K562 (cell line): Measurements from ENCODE around the gene VPS35L. TPM values are rescaled to one million over a fixed set of nuclear protein-coding genes. Genes with fewer than 3 reads are reported as not detected.

Source experiments
- ATAC-seq: fragments of 200-7000 bp; cut with Tn5 transposase; 3 replicates; pipeline ENCODE4 v1.9.1; 2020; ENCODE audit warnings: moderate library complexity
- BruUV-seq: library from RNA; stranded (reverse); fragments of 400-500 nt; replicated peaks from 2 replicates; lab custom pipeline; 2021; lab: Mats Ljungman, UMichigan
- CTCF ChIA-PET: fragments of 300-600 bp; formaldehyde crosslinking; extraction: SDS; loops from one replicate; lab custom pipeline; 2021; ENCODE audit warnings: low intra/inter-chr PET ratio; lab: Yijun Ruan, JAX
- POLR2A ChIA-PET: fragments of 300-600, 350-650 bp; sonication (Branson Sonifier 250); formaldehyde crosslinking; extraction: SDS; loops from one replicate; lab custom pipeline; 2021; ENCODE audit warnings: antibody characterized with exemption, inconsistent platforms; lab: Yijun Ruan, JAX
- DNase-seq, 4 experiments: peaks; one replicate each; pipeline versions ENCODE4 v3.0.0 to v3.0.0-alpha.2; 2011 to 2018; ENCODE audit warnings: low spot score in 3 of 4, mixed read lengths in 3 of 4; ENCODE audit errors: extremely low read depth in 1 of 4
- FAIRE-seq: peaks from 2 replicates; lab custom pipeline; 2011; peaks lifted over from hg19 to GRCh38; lab: Jason Lieb, UNC
- H2AFZ ChIP-seq: 2 replicates; pipeline ENCODE4 v1.6.0; 2011; ENCODE audit warnings: low read depth, low read length, control low read depth, inconsistent platforms
- H3K27ac ChIP-seq: fragments of 200-600 bp; 3 replicates; pipeline ENCODE4 v1.8.0; 2011; ENCODE audit warnings: low read depth, mild to moderate bottlenecking, control low read depth, inconsistent platforms, low read length, moderate library complexity, mixed read lengths; ENCODE audit errors: extremely low read depth
- H3K27me3 ChIP-seq, 2 experiments: fragments of 300-600 bp in 1 of 2; 2 replicates in 1 of 2; 3 replicates in 1 of 2; pipeline versions ENCODE4 v1.6.0 to v1.8.0; 2011; ENCODE audit warnings: inconsistent platforms in 2 of 2, low read length in 2 of 2, mild to moderate bottlenecking in 1 of 2, mixed read lengths in 1 of 2, moderate library complexity in 1 of 2; ENCODE audit not compliant: control insufficient read depth in 2 of 2, insufficient read depth in 2 of 2
- H3K36me3 ChIP-seq: fragments of 300-600 bp; 3 replicates; pipeline ENCODE4 v1.8.0; 2011; ENCODE audit warnings: mild to moderate bottlenecking, low read length, inconsistent platforms; ENCODE audit not compliant: control insufficient read depth, insufficient read depth
- H3K4me1 ChIP-seq, 2 experiments: fragments of 200-600 bp in 1 of 2; replicated peaks in 1 of 2; 2 replicates in 1 of 2; 3 replicates in 1 of 2; pipeline versions ENCODE4 v1.5.1 to v1.8.0; 2011; ENCODE audit warnings: inconsistent platforms in 2 of 2, low read length in 2 of 2, mild to moderate bottlenecking in 1 of 2, mixed read lengths in 1 of 2, moderate library complexity in 1 of 2; ENCODE audit not compliant: control insufficient read depth in 2 of 2, insufficient read depth in 2 of 2
- H3K4me2 ChIP-seq: 2 replicates; pipeline ENCODE4 v1.6.1; 2011; ENCODE audit warnings: low read length, control low read depth, inconsistent platforms, mixed read lengths; ENCODE audit not compliant: insufficient read depth
- H3K4me3 ChIP-seq: fragments of 200-600 bp; sonication (generic), shearing (Covaris generic); 2 replicates; pipeline ENCODE4 v1.5.1; 2016; ENCODE audit warnings: control low read depth, inconsistent platforms
- H3K79me2 ChIP-seq: fragments of 200-600 bp; 3 replicates; pipeline ENCODE4 v1.8.0; 2011; ENCODE audit warnings: low read length, inconsistent platforms; ENCODE audit not compliant: control insufficient read depth, insufficient read depth
- H3K9ac ChIP-seq, 2 experiments: 2 replicates each; pipeline versions ENCODE4 v1.6.0 to v1.6.1; 2011; ENCODE audit warnings: low read depth in 2 of 2, low read length in 2 of 2, control low read depth in 1 of 2, inconsistent platforms in 1 of 2, mild to moderate bottlenecking in 1 of 2, mixed read lengths in 1 of 2; ENCODE audit not compliant: insufficient read depth in 1 of 2
- H3K9me1 ChIP-seq: one replicate; pipeline ENCODE4 v1.6.0; 2011; ENCODE audit warnings: inconsistent platforms, mild to moderate bottlenecking, low read length, moderate library complexity; ENCODE audit not compliant: control insufficient read depth, insufficient read depth
- H3K9me3 ChIP-seq: replicated peaks from 2 replicates; pipeline ENCODE4 v1.5.1; 2011; ENCODE audit warnings: low read depth, low read length, inconsistent platforms; ENCODE audit not compliant: control insufficient read depth, insufficient read depth
- H4K20me1 ChIP-seq: replicated peaks from 2 replicates; pipeline ENCODE4 v1.6.1; 2011; ENCODE audit warnings: low read length, inconsistent platforms, mixed read lengths; ENCODE audit not compliant: control insufficient read depth, insufficient read depth
- CLOCK ChIP-seq: fragments of 250-450 bp; sonication (Bioruptor Pico); IDR thresholded peaks from 2 replicates; pipeline ENCODE4 v1.4.0; 2020; ENCODE audit warnings: mild to moderate bottlenecking, moderate library complexity, borderline replicate concordance
- CREBBP ChIP-seq: IDR thresholded peaks from one replicate; pipeline ENCODE4 v1.6.1; 2012; ENCODE audit warnings: low read depth, mild to moderate bottlenecking, control low read depth, inconsistent platforms, low read length
- JUNB ChIP-seq: fragments of 450-650 bp; formaldehyde crosslinking; conservative IDR thresholded peaks from 2 replicates; pipeline ENCODE4 v1.4.0; 2020; ENCODE audit warnings: mild to moderate bottlenecking
- MXI1 ChIP-seq: IDR thresholded peaks from 2 replicates; pipeline ENCODE4 v1.6.1; 2011; ENCODE audit warnings: low read depth, mild to moderate bottlenecking, improper control_type of control experiment, low read length
- NEUROD1 ChIP-seq: fragments of 150-350 bp; IDR thresholded peaks from 2 replicates; pipeline ENCODE4 v1.6.1; 2014; ENCODE audit warnings: borderline replicate concordance, low read length, low read depth; ENCODE audit not compliant: partially characterized antibody
- NFE2L1 ChIP-seq: fragments of 450-650 bp; IDR thresholded peaks from 2 replicates; pipeline ENCODE4 v1.6.1; 2016; ENCODE audit warnings: missing genetic modification characterization, low read depth, mild to moderate bottlenecking, missing compliant biosample characterization, moderate library complexity, borderline replicate concordance
- RCOR1 ChIP-seq, 2 experiments: IDR thresholded peaks; 2 replicates each; pipeline ENCODE4 v1.6.1; 2012; ENCODE audit warnings: low read depth in 2 of 2, low read length in 2 of 2, borderline replicate concordance in 1 of 2, improper control_type of control experiment in 1 of 2
- RNF219 ChIP-seq: fragments of 250-450 bp; sonication (Bioruptor Pico); IDR thresholded peaks from 2 replicates; pipeline ENCODE4 v1.5.0; 2022; ENCODE audit warnings: mild to moderate bottlenecking
- SAP30 ChIP-seq: fragments of 200-600 bp; sonication (generic); IDR thresholded peaks from 2 replicates; pipeline ENCODE4 v1.6.1; 2012; ENCODE audit warnings: borderline replicate concordance, low read depth, mild to moderate bottlenecking, moderate library complexity, low read length, control low read depth, inconsistent platforms; ENCODE audit not compliant: insufficient read depth, poor library complexity, severe bottlenecking
- UBTF ChIP-seq, 2 experiments: IDR thresholded peaks; 2 replicates each; pipeline ENCODE4 v1.6.1; 2012; ENCODE audit warnings: improper control_type of control experiment in 2 of 2, low read depth in 2 of 2, low read length in 2 of 2, borderline replicate concordance in 1 of 2
- ZNF124 ChIP-seq: sonication (generic); formaldehyde crosslinking; IDR thresholded peaks from 2 replicates; pipeline ENCODE4 v1.8.1; 2022; ENCODE audit warnings: missing genetic modification reagents
- ZNF639 ChIP-seq, 2 experiments: fragments of 200-800 bp in 1 of 2; sonication (Bioruptor generic) in 1 of 2; sonication (generic) in 1 of 2; formaldehyde crosslinking in 1 of 2; IDR thresholded peaks in 1 of 2; conservative IDR thresholded peaks in 1 of 2; 2 replicates each; pipeline versions ENCODE4 v1.5.0 to v1.6.1; 2016 to 2020; ENCODE audit warnings: missing compliant biosample characterization in 1 of 2, missing genetic modification characterization in 1 of 2, missing genetic modification reagents in 1 of 2
- WGBS: fragments of 100-300 bp; shearing (Covaris generic); methylation state at CpG from one replicate; pipeline ENCODE4 v1.1.6; 2016; ENCODE audit warnings: low coverage, mixed read lengths; ENCODE audit not compliant: insufficient coverage; ENCODE audit errors: missing lambda C conversion rate; 5-methylcytosine and 5-hydroxymethylcytosine counted together
- in situ Hi-C: fragments of 300-500 bp; cut with MboI; formaldehyde crosslinking; loops from 4 replicates; pipeline ENCODE4 v1.15.0; 2018; ENCODE audit warnings: inconsistent platforms, mixed read lengths
- intact Hi-C: fragments of 100-400 bp; cut with micrococcal nuclease; formaldehyde crosslinking; loops from 2 replicates; pipeline ENCODE4 v1.14.2; 2022
- polyA plus RNA-seq, 8 experiments: library from polyadenylated mRNA; depleted of rRNA in 4 of 8; stranded (reverse) in 5 of 8; unstranded in 3 of 8; fragments of >200 nt; fragmentation: Nextera tagmentation in 2 of 8; fragmentation: Illumina TruSeq in 1 of 8; extraction: Ambion mirVana in 2 of 8; extraction: Trizol in 1 of 8; gene quantifications; 2 replicates each; pipeline versions ENCODE4 v1.2.1 to v1.2.3, GENCODE V29; 2011 to 2014; ENCODE audit warnings: inconsistent platforms in 1 of 8, missing spikeins in 1 of 8
- total RNA-seq, 7 experiments: library from RNA; depleted of rRNA in 6 of 7; stranded (reverse); fragments of >200 nt in 6 of 7; fragmentation: Illumina TruSeq in 2 of 7; extraction: Trizol in 2 of 7; gene quantifications; 2 replicates each; pipeline versions ENCODE4 v1.2.1 to v1.2.3, GENCODE V29; 2011 to 2021; ENCODE audit warnings: low replicate concordance in 1 of 7

The VPS35L gene
- total and polyA plus RNA-seq, 9 of the 15 experiments (the other 6 are each of a cell fraction or from before 2014, with no cell fraction given) = 10.2 to 30.4 (median 20.1) TPM

GRCh38 chr16:19657831-19658230, 102.3 kb downstream of the VPS35L start:
- Histone ChIP-seq H3K27me3 (no peaks in the 10 kb centered on the region; a peak in 1 of 5 replicates), H3K4me2 (no peak overlapping the region), H3K79me2 (no peaks in the 10 kb centered on the region), H3K36me3 (peaks cover 3% of the 10 kb centered on the region; the same call in 1 of the 3 replicates), H3K9me1 (no peaks in the 10 kb centered on the region), H3K9me3 (no peaks in the 10 kb centered on the region), H3K27ac (no peak overlapping the region), H3K4me1 (no peaks in the 10 kb centered on the region), H4K20me1 (no peaks in the 10 kb centered on the region), H3K9ac (no peak overlapping the region), H3K4me3 (no peak overlapping the region), H2AFZ (no peak overlapping the region)
- no peak for FAIRE-seq
- ChIA-PET CTCF (interaction anchor here (1.3 kb wide), 1 partner anchor 11 kb away, joined by 3 read pairs; no protein-coding TSS in a partner anchor), POLR2A (no interaction called here)
- DNase-seq = no peak
- intact Hi-C loops = no loop called here
- WGBS = 40% methylated on average over 4 of the region's 4 CpGs
- BruUV-seq = no TSS peak
- in situ Hi-C loops = no loop called here
- no peak for ATAC-seq
- TF ChIP-seq ZNF639 (CRISPR knock-in tag; conservative IDR thresholded peaks at IDR 0.05 in 1 of 2, IDR thresholded peaks at IDR 0.05 in 1 of 2) = no peak
- TF ChIP-seq NFE2L1 (tag) = no peak
- no peak for TF ChIP-seq RCOR1 (IDR thresholded peaks at IDR 0.05; ENCODE audit: borderline replicate concordance in 1 of 2, low read depth in 2 of 2, low read length in 2 of 2)
- no peak for TF ChIP-seq JUNB
- TF ChIP-seq NEUROD1 = no peak
- TF ChIP-seq SAP30 = no peak
- TF ChIP-seq MXI1 = no peak
- TF ChIP-seq CREBBP = no peak
- TF ChIP-seq CLOCK = no peak
- TF ChIP-seq ZNF124 (CRISPR knock-in tag) = no peak
- TF ChIP-seq UBTF (IDR thresholded peaks at IDR 0.05; ENCODE audit: borderline replicate concordance in 1 of 2, low read depth in 2 of 2, low read length in 2 of 2) = no peak
- no peak for TF ChIP-seq RNF219
